ENCODE results near the gene NUDT15. TPM values are rescaled to one million over a fixed set of nuclear protein-coding genes. Genes with fewer than 3 reads are reported as not detected.

The NUDT15 gene
- total and polyA plus RNA-seq, 7 donors = 6.6 to 53.4 (median 8.9) TPM

- Histone ChIP-seq H3K4me1 (peaks cover 0 to 24% (median 22%) of the 10 kb centered on the region in 4 donors), H3K27me3 (no peaks in the 10 kb centered on the region), H3K36me3 (no peaks in the 10 kb centered on the region), H3K9me3 (no peaks in the 10 kb centered on the region), H3K27ac (no peak overlapping the region), H3K4me3 (no peak overlapping the region)
- DNase-seq = no peak
- TF ChIP-seq POLR2A (IDR thresholded peaks at IDR 0.05) = no peak
- no peak for TF ChIP-seq POLR2AphosphoS5 (IDR thresholded peaks at IDR 0.05)
- TF ChIP-seq CTCF (IDR thresholded peaks at IDR 0.05) = no peak
- no peak for TF ChIP-seq EP300 (IDR thresholded peaks at IDR 0.05)
- WGBS, 2 donors = 51 to 68% methylated on average over 3 of the region's 3 CpGs
- intact Hi-C loops (cut with DNase I) = loop anchor here (5.0 kb wide), 3 partner anchors 59 to 436 kb away; partner anchors contain the start of genes NUDT15, RB1 and RCBTB2
Observed at GRCh38 chr13:48096670-48097069, 59.1 kb downstream of the NUDT15 start.

Other genes with a start within 250 kb of the NUDT15 start
- gene SUCLA2, start 36.5 kb upstream of the NUDT15 start, total RNA-seq = 10 to 100 TPM; 34.9 to 62.1 (median 44.2) TPM
- gene SUCLA2, start 36.5 kb upstream of the NUDT15 start, polyA plus RNA-seq = 100 to 1,000 TPM in 1 of 3 donors, 10 to 100 TPM in 2; 43.2 to 102 (median 45.2) TPM
- 10 to 100 TPM; 38.5 to 63.5 (median 43.5) TPM for gene MED4, start 57.4 kb downstream of the NUDT15 start, total RNA-seq
- 10 to 100 TPM; 49.9 to 76.9 (median 61.5) TPM for gene MED4, start 57.4 kb downstream of the NUDT15 start, polyA plus RNA-seq
- gene ITM2B, start 195.5 kb downstream of the NUDT15 start, total RNA-seq = 100 to 1,000 TPM; 266 to 478 (median 371) TPM
- gene ITM2B, start 195.5 kb downstream of the NUDT15 start, polyA plus RNA-seq = 100 to 1,000 TPM; 147 to 285 (median 154) TPM